K562 (cell line): ENCODE data around the gene SLC25A4.

Experiments used
- ZNF707 ChIP-seq: fragments of 250-450 bp; sonication (Bioruptor Pico); conservative IDR thresholded peaks from 2 replicates; pipeline ENCODE4 v1.8.0; 2022; ENCODE audit warnings: inconsistent platforms, mild to moderate bottlenecking, moderate library complexity
- ZNF766 ChIP-seq: fragments of 200-800 bp; sonication (Bioruptor generic); conservative IDR thresholded peaks from 2 replicates; pipeline ENCODE4 v1.6.1; 2016; ENCODE audit warnings: missing genetic modification characterization, missing compliant biosample characterization

DNA sequence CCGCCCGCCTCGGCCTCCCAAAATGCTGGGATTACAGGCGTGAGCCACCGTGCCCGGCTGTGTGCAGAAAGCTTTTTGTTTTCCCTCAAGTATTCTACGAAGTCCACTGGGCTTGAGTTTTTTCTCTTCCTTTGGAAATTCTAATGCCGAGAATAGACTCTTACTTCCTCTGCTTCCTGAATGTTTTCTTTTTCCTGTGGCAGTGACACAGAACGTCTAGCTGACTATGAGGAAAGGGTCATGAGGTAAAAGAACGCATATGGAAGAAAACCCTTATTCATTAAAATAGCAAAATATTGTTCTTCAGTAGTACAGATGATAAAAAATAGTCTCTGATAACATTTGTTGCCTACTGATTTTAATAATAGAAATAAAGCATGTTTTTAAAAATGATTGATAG is 4.9 kb upstream of the SLC25A4 start:
- TF ChIP-seq ZNF707 (no peak), ZNF766 (no peak)
